ENCODE measurements around the gene TUFM.

DNA sequence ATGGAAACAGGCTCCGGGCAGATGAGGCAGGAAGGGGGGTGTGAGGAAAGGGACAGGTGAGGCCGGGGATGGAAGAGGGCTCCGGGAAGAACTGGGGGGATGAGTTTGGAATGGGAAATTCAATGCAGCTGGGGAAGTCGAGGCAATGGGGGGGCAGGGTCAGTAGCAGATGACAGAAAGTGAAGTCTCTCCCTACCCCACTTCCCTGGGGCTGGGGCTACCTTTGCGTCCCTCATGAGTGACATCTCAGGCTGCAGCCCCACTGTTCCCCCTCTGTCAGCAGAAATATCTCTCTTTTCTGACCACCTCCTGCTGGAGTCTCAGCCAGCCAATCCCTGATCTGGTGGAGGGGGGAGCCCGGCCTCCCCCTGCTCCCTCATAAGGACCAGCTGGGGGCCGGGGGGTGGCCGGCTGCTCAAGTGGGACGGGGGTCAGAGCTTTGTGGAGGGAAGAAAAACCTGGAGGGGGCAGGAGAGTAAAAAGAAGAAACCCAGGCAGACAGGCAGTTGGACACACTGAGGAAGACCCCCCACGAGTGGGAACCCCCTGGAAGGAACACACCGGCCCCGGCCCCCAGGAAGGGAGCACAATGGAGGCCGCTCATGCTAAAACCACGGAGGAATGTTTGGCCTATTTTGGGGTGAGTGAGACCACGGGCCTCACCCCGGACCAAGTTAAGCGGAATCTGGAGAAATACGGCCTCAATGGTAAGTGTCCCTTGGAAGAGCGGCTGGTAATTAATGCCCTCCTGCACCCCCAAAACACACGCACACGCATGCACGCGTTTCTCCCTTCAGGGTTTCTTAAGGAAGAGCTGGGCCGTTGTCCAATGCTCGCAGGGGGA is 32.2 kb upstream of the TUFM start, which contains the start of gene ATP2A1:
- no peak for TF ChIP-seq CHD2 (IDR thresholded peaks at IDR 0.05; ENCODE audit: low read length)
- no peak for TF ChIP-seq RAD21 (IDR thresholded peaks at IDR 0.05 in 1 of 2, conservative IDR thresholded peaks at IDR 0.05 in 1 of 2; ENCODE audit: low read depth in 2 of 2, low read length in 2 of 2)
- no peak for TF ChIP-seq POLR2A (IDR thresholded peaks at IDR 0.05; ENCODE audit: control extremely low read depth in 1 of 2, low read depth in 2 of 2, low read length in 2 of 2)
- TF ChIP-seq CEBPB (IDR thresholded peaks at IDR 0.05; ENCODE audit: low read depth, low read length): no peak
- TF ChIP-seq RFX5 (IDR thresholded peaks at IDR 0.05; ENCODE audit: borderline replicate concordance, low read depth, low read length): no peak
- TF ChIP-seq, protein P1, sequence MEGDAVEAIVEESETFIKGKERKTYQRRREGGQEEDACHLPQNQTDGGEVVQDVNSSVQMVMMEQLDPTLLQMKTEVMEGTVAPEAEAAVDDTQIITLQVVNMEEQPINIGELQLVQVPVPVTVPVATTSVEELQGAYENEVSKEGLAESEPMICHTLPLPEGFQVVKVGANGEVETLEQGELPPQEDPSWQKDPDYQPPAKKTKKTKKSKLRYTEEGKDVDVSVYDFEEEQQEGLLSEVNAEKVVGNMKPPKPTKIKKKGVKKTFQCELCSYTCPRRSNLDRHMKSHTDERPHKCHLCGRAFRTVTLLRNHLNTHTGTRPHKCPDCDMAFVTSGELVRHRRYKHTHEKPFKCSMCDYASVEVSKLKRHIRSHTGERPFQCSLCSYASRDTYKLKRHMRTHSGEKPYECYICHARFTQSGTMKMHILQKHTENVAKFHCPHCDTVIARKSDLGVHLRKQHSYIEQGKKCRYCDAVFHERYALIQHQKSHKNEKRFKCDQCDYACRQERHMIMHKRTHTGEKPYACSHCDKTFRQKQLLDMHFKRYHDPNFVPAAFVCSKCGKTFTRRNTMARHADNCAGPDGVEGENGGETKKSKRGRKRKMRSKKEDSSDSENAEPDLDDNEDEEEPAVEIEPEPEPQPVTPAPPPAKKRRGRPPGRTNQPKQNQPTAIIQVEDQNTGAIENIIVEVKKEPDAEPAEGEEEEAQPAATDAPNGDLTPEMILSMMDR (IDR thresholded peaks at IDR 0.05; ENCODE audit: control extremely low read depth in 1 of 3, insufficient read depth in 1 of 3, low read depth in 1 of 3, low read length in 3 of 3): no peak
- no peak for TF ChIP-seq MAFK (IDR thresholded peaks at IDR 0.05; ENCODE audit: low read depth, low read length)
- TF ChIP-seq ZNF274 (IDR thresholded peaks at IDR 0.05; ENCODE audit: borderline replicate concordance, extremely low read depth, low read length): no peak
- TF ChIP-seq, protein P2, sequence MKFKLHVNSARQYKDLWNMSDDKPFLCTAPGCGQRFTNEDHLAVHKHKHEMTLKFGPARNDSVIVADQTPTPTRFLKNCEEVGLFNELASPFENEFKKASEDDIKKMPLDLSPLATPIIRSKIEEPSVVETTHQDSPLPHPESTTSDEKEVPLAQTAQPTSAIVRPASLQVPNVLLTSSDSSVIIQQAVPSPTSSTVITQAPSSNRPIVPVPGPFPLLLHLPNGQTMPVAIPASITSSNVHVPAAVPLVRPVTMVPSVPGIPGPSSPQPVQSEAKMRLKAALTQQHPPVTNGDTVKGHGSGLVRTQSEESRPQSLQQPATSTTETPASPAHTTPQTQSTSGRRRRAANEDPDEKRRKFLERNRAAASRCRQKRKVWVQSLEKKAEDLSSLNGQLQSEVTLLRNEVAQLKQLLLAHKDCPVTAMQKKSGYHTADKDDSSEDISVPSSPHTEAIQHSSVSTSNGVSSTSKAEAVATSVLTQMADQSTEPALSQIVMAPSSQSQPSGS (IDR thresholded peaks at IDR 0.05; ENCODE audit: low read length): no peak
- TF ChIP-seq RNF2 (IDR thresholded peaks at IDR 0.05; ENCODE audit: borderline replicate concordance, low read depth, low read length, missing control alignments, poor library complexity, severe bottlenecking): no peak
- TF ChIP-seq, protein P3, sequence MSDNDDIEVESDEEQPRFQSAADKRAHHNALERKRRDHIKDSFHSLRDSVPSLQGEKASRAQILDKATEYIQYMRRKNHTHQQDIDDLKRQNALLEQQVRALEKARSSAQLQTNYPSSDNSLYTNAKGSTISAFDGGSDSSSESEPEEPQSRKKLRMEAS (IDR thresholded peaks at IDR 0.05): no peak

All from H1 (cell line).